SU-DHL-6 (cell line): Measurements from ENCODE around the gene SUGCT.

Source experiments
- CTCF ChIP-seq: fragments of 200-600 bp; sonication (generic); IDR thresholded peaks from one replicate; pipeline ENCODE4 v1.5.1; 2017; ENCODE audit warnings: antibody characterized with exemption, mild to moderate bottlenecking, low read length, moderate library complexity; ENCODE audit not compliant: insufficient read depth, poor library complexity, severe bottlenecking
- EZH2phosphoT487 ChIP-seq: fragments of 200-600 bp; sonication (generic), shearing (Covaris generic); conservative IDR thresholded peaks from 2 replicates; pipeline ENCODE4 v1.6.1; 2018; ENCODE audit warnings: mild to moderate bottlenecking, antibody characterized with exemption, low read length, moderate library complexity, mixed read lengths

GRCh38 chr7:40197527-40197926 lies 62.7 kb downstream of the SUGCT start:
- TF ChIP-seq CTCF (no peak), EZH2phosphoT487 (no peak)
